ENCODE results near the gene FAM222A. TPM values are rescaled to one million over a fixed set of nuclear protein-coding genes. Genes with fewer than 3 reads are reported as not detected.

Gene FAM222A
- total RNA-seq (2022; extraction: Qiagen RNA extraction) = 3.4 to 7.2 TPM (median 5.2 TPM) in 5 replicates

DNA sequence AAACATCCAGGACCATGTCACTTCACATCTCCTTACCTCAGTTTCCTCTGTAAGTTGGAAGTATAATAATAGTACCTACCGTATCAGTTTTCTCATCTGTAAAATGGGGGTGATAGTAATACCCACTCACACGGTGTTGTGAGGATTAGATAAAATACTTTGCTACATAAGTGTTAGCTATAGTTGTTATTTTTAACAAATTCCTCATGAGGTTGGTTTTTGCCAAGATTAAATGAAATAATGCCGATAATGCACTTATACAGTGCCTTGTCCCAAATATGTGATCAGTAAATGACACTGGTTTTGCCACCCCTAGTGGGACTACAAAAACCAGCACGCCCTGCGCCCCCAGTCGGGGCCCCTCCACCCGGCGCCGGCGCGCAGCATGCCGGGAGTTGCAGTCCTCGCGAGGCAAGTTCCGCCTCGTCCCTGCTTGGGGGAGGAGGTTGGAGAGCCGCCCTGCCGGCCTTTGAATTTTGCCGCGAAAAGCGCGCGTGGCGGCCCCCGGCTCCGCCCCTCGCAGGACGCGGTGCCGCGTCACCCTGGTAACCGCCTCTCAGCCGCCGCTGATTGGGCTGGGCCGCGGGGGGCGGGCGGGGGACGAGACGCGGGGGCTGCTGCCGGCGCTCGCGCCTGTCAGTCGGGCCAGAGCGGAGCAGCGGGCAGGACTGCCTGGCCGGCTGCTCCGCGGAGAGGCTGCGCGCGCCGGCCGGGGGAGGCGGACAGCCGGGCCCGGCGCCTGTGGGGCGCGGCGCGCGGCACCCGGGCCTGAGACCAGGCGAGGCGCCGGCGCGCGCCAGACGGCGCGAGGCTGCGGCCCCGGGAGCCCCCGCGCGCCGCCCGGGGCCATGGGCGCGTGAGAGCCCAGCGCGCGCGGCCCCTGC, at the start of gene FAM222A:
TSS of gene FAM222A (plus strand) at position 639 of the 884 bp plus-strand sequence. CDS start 30,322 bp downstream, outside the sequence.

Other genes starting within 250 kb of the FAM222A start
- 39.5 to 53.6 TPM (median 44.7 TPM) in 5 replicates for gene KCTD10, start 236.5 kb upstream of the FAM222A start, total RNA-seq (2022; extraction: Qiagen RNA extraction)
- gene UBE3B, start 236.2 kb upstream of the FAM222A start, total RNA-seq (2022; extraction: Qiagen RNA extraction) = 12.5 to 15.2 TPM (median 13.5 TPM) in 5 replicates
- gene MMAB, start 140.3 kb upstream of the FAM222A start, total RNA-seq (2022; extraction: Qiagen RNA extraction) = 26.5 to 32.3 TPM (median 28.4 TPM) in 5 replicates
- gene MVK, start 140.0 kb upstream of the FAM222A start, total RNA-seq (2022; extraction: Qiagen RNA extraction) = 6.3 to 9.4 TPM (median 8.1 TPM) in 5 replicates
- gene TRPV4, start 119.6 kb downstream of the FAM222A start, total RNA-seq (2022; extraction: Qiagen RNA extraction) = 0.06 to 0.15 TPM (median 0.08 TPM) in 5 replicates
- gene GLTP, start 166.7 kb downstream of the FAM222A start, total RNA-seq (2022; extraction: Qiagen RNA extraction) = 19.2 to 21.6 TPM (median 19.9 TPM) in 5 replicates
- gene TCHP, start 186.4 kb downstream of the FAM222A start, total RNA-seq (2022; extraction: Qiagen RNA extraction) = 14.8 to 18.9 TPM (median 18.0 TPM) in 5 replicates